HG03575 (cell line): ENCODE measurements around the gene EXOC6B.
"Not testable (repeated sequence)": the region's sequence is repeated elsewhere in the genome, so short reads cannot be mapped to it uniquely, and the experiment has no call there.

Experiments used
- ATAC-seq: cut with Tn5 transposase; IDR thresholded peaks from one replicate; pipeline ENCODE4 v1.9.1; 2021; ENCODE audit not compliant: unreplicated experiment, insufficient number of reproducible peaks, low FRiP score; ENCODE audit errors: extremely low read depth

The EXOC6B gene

DNA sequence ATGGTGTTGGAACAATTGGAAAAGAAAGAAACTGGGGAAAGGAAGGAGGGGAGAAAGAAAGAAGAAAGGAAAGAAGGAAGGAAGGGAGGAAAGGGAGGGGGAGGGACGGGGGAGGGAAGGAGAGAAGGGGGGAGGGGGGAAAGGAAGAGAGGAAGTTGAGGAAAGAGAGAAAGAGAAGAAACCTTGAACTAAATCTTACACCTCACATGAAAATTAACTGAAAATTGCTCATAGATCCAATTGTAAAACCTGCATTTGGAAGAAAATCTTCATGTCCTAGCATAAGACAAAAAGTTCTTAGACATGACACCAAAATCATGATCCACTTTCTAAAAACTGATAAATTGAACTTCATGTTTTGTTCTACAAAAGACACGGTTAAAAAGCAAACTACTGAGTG lies 163.8 kb downstream of the EXOC6B start:
- ATAC-seq, result no peak

- no peak for ATAC-seq
Measured at GRCh38 chr2:72649810-72650209, 176.0 kb downstream of the EXOC6B start.

- ATAC-seq, result not testable (repeated sequence)
Measured at GRCh38 chr2:72641221-72641620, 184.6 kb downstream of the EXOC6B start.

GRCh38 chr2:72638600-72639211 lies 187.1 kb downstream of the EXOC6B start:
- ATAC-seq, result no peak

DNA sequence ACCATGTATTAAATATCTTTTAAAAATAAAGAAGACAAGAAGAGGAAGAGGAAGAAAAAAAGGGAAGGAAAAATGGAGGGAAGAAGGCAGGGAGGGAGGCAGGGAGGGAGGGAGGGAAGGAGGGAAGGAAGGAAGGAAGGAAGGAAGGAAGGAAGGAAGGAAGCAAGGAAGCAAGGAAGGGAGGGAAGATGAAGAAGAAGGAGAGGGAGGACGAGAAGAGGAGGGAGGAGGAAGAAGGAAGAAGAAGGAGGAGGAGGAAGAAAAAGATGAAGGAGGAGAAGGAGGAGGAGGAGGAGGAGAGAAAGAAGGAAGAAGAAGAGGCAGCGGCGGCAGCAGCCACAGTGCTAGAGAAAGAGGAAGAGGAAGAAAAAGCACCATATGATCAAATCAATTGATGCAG lies 189.6 kb downstream of the EXOC6B start:
- ATAC-seq, result no peak

- ATAC-seq, result no peak
Measured at GRCh38 chr2:72630767-72631166, 195.1 kb downstream of the EXOC6B start.

- ATAC-seq, result no peak
Measured at GRCh38 chr2:72629062-72629461, 196.8 kb downstream of the EXOC6B start.

DNA sequence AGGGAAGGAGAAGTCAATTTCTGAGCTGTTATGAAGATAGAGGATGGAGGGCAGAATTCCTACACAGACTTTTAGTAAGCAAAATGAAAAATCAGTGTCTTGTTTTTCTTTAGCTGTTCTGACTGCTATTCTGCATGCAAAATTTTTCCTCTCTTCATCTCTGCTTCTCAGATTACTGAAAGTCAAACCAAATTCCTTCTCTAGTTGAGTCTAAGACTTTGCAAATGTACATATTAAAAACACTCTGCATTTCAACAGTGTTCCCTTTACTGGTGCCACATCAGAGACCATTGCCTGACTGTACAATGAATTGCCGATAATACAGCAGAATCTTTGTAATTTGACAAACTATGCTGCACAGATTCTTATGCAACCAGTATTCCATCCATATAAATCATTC lies 198.8 kb downstream of the EXOC6B start:
- ATAC-seq, result no peak

DNA sequence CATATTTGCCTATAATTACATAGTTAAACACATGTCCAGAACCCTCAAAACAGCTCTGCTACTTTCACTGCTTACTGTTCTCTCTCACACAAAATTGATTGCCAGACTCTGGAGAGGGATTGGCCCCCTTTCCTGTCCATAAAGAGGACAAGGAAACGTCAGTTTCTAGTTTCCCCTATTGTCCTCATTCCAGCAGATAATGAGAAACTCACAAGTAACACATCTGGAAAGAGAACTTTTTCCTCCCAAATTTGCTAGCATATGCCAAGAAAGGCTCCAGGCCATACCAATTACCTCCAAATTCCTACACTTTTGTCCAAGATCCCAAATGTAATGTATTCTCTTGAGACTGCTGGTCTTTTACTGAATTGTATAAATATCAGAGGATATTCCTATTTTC lies 200.5 kb downstream of the EXOC6B start:
- no peak for ATAC-seq

DNA sequence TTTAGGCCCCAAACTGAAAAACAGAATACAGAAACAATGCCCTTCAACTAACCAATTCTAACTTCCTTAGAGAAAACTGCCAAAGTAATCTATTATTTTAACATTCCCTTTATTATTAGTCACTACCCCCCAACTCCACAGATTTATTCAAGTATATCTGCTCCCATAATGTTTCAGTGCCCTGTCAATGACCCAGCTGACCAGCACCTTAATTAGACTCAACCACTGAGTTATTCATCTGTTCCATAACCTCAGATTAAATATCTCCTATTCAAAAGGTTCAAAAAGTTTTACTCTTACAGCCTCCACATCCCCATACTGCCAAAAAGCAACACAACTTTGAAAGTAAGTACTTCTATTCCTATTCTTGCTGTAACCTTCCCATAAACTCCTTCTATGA lies 202.4 kb downstream of the EXOC6B start:
- no peak for ATAC-seq

DNA sequence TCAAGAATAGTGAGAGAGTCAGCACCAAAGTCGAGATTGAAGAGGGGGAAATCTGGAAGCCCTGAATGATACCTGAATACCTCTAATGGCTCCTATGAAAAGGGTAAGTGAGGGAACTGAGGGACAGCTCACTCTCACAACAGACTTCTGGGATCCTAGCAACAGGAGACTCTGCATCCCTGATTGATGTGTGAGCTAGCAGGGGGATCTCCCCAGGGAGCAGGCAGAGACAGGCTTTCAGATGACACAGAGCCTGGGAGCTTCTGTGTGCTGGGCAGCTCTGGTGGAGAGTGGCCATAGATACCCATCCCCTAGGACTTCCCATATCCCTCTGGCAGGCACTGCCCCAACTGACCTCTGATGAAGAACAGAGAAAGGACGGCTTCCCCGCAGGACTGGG lies 206.2 kb downstream of the EXOC6B start:
- ATAC-seq, result no peak

DNA sequence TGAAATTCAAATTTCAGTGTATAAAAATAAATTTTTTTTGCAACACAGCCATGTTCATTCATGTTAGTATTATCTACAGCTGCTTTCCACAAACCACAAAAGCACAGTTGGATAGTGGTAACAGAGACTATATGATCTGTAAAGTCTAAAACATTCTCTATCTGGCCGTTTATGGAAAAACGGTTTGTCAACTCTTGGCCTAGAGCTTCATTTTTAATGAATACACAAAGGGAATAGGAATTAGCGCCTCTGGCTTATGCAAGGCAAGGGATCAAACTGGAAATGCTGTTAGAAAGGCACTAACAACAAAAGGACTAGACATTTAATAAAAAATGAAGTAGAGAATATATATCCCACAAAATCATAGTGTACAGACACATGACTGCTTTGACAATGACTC lies 211.9 kb downstream of the EXOC6B start:
- no peak for ATAC-seq

DNA sequence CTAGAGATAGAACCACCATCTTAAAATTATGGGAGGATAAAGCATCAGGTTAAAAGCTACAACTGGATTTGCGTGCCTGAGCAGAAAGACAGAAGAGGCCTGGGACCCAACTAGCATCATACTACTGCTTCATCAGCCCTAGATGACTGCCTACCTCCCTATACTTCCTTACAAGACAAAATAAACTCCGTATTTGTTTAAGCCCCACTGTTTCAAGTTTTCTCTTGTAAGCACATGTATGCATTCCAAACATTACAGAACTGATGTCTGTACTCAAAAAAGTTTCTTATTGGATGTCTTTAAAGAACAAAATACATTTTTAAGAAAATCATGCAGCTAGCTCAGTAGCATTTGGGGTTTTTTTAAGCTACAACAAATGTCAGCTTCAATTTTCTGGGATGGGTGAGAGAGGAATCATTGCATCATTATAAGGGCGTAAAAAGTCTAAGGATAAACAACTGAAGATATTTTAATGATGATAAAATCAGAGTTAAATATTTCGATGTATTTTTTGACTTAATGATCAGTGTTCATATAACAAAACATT lies 213.1 kb downstream of the EXOC6B start:
- no peak for ATAC-seq

GRCh38 chr2:72607189-72607588 lies 218.6 kb downstream of the EXOC6B start:
- no peak for ATAC-seq

DNA sequence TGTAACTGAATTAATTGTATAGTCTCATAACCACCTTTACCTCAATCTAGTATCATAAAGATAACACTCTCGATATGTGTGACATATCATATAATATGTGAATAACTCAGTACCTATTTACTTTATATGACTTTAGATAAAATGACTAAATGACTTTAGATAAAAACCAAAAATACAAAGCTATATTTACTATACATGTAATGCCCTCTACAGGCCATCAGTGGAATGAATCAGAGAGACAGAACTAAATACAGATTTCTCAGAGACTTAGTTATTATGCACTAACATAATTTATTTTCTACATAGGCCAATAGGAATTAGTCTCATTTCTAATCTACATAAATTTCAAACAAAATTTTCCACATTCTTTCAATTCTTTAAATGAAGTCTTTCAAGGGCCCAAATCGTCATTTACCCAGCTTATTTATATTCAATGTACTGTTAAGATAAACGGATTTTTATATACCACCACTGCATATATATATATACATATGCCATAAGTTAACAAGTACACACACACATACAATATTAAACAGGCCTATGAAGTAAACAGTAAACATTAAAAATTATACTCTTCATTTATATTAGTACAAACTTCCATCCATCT lies 219.9 kb downstream of the EXOC6B start:
- ATAC-seq, result no peak

DNA sequence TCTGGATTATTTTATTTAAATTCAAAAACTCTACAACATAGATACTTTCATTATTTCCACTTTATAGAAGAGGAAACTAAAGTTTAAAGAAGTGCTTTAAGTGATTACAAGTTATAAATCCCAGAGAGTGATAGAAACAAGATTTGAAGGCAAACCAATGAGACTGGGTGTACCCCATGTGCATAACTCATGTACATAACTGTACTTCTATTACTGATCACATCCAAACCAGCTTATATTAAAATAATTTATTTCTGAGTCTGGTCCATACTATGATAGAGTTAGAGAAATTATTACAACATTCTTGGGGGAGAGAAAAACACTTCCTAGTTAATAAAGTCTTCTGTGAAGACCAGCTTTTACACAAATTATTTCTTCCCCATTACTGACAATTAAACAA lies 221.4 kb downstream of the EXOC6B start:
- ATAC-seq, result no peak

DNA sequence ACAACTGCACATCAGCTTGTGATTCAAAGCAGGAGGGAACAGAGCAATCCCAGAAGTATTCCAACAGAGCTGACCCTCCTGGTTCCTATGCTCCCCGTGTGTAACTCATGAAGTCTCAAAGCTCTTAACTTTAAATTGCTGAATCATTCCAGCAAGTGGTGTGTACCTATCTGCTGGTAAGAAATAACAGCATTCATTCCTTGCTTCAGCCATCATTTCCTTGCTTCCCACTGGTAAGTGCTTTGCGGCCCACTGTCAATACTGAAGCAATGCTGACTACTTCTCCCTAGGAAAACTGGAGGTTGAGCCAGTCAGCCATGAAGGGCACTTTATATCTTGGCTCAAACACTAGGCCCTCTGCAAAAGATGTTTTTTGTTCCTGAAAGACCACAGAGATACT lies 222.4 kb downstream of the EXOC6B start:
- ATAC-seq, result no peak

- ATAC-seq, result no peak
Measured at GRCh38 chr2:72602711-72603110, 223.1 kb downstream of the EXOC6B start.

- no peak for ATAC-seq
Measured at GRCh38 chr2:72602095-72602494, 223.7 kb downstream of the EXOC6B start.

DNA sequence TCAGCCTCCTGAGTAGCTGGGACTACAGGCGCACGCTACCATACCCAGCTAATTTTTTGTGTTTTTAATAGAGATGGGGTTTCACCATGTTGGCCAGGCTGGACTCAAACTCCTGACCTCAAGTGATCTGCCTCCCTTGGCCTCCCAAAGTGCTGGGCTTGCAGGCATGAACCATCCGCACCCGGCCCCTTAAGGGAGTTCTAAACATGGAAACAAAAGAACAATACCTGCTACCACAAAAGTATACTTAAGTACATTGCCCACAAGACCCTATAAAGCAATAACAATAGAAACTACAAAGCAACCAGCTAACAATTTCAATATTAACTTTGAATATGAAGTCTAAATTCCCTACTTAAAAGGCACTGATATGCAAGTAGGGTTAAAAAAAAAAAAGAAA lies 242.0 kb downstream of the EXOC6B start:
- not testable (repeated sequence) for ATAC-seq

- no peak for ATAC-seq
Measured at GRCh38 chr2:72583376-72583775, 242.5 kb downstream of the EXOC6B start.
